Left forelimb (tissue), 1 donor: ENCODE measurements around the gene NFAT5.
"Not testable (repeated sequence)": the region's sequence is repeated elsewhere in the genome, so short reads cannot be mapped to it uniquely, and the experiment has no call there.

Source experiments
- DNase-seq: peaks from one replicate; pipeline ENCODE4 v3.0.0-alpha.2; 2018; ENCODE audit warnings: low spot score

Gene NFAT5

GRCh38 chr16:69637206-69637865 lies 71.6 kb downstream of the NFAT5 start:
- DNase-seq: not testable (repeated sequence)

- not testable (repeated sequence) for DNase-seq
These were observed 78.2 kb downstream of the NFAT5 start for GRCh38 chr16:69643997-69644396.

GRCh38 chr16:69644790-69645189 lies 79.0 kb downstream of the NFAT5 start:
- no peak for DNase-seq

GRCh38 chr16:69647020-69647419 lies 81.3 kb downstream of the NFAT5 start:
- DNase-seq: no peak

GRCh38 chr16:69651217-69651616 lies 85.5 kb downstream of the NFAT5 start:
- DNase-seq: no peak

GRCh38 chr16:69654280-69654931 lies 88.6 kb downstream of the NFAT5 start:
- DNase-seq: no peak

- DNase-seq: no peak
These were observed 94.4 kb downstream of the NFAT5 start for GRCh38 chr16:69660166-69660565.

- DNase-seq: no peak
These were observed 97.1 kb downstream of the NFAT5 start for GRCh38 chr16:69662901-69663300.

- DNase-seq: no peak
These were observed 98.1 kb downstream of the NFAT5 start for GRCh38 chr16:69663846-69664245.

GRCh38 chr16:69669577-69669976 lies 103.8 kb downstream of the NFAT5 start:
- DNase-seq: no peak

- DNase-seq: no peak
These were observed 106.7 kb downstream of the NFAT5 start for GRCh38 chr16:69672315-69672997.

GRCh38 chr16:69672998-69673713 lies 107.4 kb downstream of the NFAT5 start:
- no peak for DNase-seq

- no peak for DNase-seq
These were observed 114.6 kb downstream of the NFAT5 start for GRCh38 chr16:69680358-69680757.

- no peak for DNase-seq
These were observed 122.8 kb downstream of the NFAT5 start for GRCh38 chr16:69688589-69688988.

- no peak for DNase-seq
These were observed 126.5 kb downstream of the NFAT5 start for GRCh38 chr16:69691980-69692911.

GRCh38 chr16:69693916-69694315 lies 128.2 kb downstream of the NFAT5 start:
- no peak for DNase-seq

- no peak for DNase-seq
These were observed 132.6 kb downstream of the NFAT5 start for GRCh38 chr16:69698404-69698803.

GRCh38 chr16:69699915-69700314 lies 134.1 kb downstream of the NFAT5 start:
- DNase-seq: no peak

- no peak for DNase-seq
These were observed 135.7 kb downstream of the NFAT5 start for GRCh38 chr16:69701452-69701851.

- DNase-seq: no peak
These were observed 136.1 kb downstream of the NFAT5 start for GRCh38 chr16:69701866-69702265.

- no peak for DNase-seq
These were observed 137.9 kb downstream of the NFAT5 start for GRCh38 chr16:69703638-69704037.
